HG03066 (cell line): Measurements from ENCODE around the gene CADM1.

Experiments
- ATAC-seq: cut with Tn5 transposase; IDR thresholded peaks from one replicate; pipeline ENCODE4 v1.9.1; 2021; ENCODE audit warnings: low read depth; ENCODE audit not compliant: unreplicated experiment

Gene CADM1

DNA sequence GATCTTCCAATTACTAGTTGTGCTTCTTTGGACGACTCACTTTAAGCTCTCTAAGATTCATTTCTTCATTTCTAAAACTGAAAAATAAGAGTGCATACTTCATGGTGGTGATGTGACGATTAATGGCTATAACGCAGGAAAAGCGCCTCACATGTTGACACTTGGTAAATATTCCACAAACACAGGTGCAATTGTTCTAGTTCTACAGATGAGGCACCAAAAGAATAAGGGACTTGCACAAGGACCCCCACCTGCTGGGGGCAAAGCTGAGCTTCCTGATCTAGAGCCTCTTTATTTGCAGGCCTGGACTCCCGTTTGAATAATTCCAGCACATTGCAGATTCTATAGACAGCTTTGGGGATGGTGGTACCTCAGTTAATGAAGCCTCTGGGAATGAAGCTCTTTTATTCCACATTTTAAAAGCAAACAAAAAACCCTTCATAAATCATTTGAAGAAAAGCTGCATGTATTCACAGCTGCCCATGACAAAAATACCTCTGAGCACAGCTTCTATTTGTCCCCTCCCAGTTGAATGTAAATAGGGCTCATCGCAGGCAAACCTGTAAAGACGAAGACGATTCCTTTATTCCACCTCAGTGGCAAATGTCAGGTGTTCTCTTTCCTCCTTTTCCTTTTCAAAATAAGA, 14.9 kb upstream of the CADM1 start:
- ATAC-seq: no peak

DNA sequence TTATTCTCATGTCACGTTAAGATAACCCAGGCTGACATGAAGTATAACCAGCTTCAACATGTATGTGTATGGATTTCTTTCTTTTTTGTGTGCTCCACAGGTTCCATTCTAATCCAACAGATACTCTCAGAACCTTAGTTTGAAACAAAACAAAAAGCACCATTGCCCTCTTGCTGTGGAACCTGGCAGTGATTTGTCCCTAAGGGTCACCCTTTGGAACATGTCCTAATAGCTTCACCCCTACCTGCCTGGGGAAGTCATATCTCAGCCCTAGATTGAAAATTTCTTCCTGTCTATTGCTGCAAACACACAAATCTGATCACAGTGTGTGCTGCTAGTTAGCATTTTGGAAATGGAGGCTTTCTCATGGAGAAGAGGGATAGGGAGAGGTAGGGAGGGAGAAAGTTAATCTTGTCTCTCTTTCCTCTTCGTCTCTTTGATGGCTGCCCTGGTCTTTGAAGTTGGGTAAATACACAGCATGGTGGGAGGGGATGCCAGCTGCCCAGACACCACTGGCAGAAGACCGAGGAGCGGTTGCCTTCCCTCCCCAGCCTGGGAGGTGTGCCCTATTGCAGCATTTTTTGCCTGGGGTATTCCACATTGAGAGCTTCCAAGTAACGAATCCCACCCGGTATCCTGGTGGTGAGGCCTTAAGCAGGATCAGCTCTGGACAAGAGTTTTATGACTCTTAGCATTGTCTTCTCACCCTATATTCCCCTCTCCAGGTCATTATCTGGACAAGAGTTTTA, 11.6 kb upstream of the CADM1 start:
- ATAC-seq: no peak

DNA sequence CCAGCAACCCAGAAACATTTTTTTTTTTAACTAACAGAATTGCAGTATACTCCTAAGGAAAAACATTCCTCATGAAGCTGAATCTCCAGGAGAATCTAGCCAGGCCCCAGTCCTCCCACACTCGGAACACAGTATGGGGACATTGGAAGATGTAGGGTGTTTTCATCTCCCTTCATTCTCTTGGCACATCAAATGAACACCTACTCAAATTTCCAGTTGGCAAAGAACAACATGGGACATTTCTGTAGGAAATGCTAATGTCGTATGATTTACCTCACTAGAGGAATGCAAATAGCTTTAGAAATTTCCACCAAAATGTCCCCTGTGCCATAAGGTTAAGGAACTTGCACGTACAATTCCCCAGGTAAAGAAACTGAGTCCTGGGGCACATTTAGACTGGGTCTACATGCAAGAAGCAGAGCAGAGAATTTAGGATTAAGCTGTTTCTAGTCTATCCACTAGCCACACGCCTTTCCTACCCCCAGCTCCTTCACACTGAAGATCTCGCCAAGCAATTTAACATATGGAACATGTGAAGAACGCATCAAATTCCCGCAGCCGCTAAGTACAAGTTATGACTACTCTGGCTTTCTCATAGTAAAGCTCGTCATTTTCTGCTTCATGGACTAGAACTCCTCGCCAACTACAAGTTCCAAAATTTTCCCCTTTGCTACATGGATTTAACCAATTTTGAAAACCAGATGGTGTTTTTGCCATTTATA, 2.9 kb upstream of the CADM1 start:
- no peak for ATAC-seq

DNA sequence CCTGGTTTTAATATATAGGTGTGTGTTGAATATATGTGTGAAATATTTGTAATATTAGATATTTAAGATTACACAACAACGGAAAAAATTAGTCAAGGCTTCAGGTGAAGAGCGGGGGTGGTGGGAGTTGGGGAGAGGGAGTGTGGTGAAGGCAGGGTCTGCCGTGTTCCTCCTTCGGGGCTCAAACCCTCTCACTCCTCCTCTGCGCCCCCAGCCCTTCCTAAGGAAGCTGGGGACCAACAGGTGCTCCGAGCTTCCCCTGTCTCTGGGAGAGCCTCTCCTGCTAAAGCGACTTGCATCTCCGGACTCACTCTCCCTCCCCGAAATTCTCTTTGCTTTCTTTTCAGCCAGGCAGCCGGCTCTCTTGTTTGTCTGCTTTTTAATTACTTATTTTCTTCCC, 960 bp upstream of the CADM1 start:
- no peak for ATAC-seq

DNA sequence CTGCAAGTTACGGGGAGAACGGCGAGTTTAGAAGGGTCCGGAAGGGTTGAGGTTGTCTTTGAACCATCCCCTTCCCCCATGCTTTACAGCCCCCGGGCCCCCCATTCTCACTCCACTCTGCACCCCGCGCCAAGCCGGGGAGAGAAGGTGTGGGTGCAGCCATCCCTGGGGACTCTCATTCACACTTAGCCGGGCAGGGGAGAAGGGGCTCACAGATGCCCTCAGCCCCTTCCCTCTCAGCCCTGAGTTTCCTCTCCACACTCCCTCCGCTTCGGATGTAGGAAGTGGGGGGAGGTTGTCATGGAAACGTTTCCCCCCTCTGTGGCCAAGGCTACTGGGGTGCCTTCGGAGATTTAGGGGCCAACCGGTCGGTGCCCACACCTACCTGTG, 334 bp downstream of the CADM1 start:
- ATAC-seq: no peak

DNA sequence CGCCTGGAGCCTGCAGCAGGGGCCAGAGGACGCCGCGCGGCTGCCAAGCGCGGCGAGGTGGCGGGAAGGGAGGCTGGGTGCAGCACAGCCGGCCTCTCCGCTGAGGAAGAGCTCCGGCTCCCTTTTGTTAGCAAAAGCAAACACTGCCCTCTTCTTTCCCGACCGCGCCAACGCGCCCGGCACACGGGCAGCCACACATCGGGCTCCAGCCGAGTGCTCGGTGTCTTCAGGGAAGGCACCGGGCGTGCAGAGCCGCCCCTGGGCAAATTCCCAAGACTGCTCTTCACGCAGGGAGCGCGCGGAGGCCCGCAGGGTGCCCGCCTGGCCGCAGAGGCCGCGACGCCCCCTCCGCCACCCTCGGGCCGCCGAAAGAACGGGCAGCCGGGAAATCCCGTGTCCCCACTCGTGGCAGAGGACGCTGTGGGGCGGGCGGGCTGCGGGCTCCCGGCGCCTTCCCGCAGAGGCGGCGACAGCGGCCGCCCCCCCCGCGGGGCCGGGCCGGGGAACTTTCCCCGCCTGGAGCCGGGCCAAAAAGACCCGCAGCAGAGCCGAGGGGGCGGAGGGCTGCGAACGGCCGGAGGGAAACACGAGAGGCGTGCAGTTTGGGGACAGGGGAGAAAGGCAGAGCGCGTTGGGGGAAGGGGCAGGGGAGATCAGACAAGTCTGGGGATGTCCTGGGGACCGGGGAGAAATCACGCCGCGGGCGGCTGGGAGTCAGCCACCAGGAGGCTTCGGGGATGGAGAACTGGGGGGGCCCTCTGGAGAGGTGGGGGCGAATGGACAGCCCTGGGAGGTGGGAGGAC, 931 bp downstream of the CADM1 start:
- ATAC-seq: no peak

DNA sequence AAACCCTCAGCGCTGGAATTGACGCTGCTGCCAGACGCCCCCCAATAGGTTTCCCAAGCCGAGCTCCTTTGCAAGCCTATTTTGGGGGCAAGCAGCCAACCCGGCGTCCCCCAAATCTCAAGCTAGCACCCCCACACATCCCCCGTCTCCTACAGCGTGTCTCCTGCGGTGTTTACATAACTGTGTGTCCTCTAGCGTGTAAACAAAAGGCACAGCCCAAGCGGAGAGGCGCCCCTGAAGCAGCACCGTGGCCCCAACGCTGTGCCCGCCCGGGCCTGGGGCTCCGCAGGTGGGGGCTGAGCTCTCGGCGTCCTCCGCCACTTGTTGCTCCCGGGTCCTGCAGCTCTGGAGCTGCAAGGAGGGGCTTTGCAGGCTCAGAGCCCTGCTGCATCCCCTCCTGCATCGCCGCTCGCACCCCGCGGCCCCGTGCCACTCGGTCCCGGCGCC, 1.6 kb downstream of the CADM1 start:
- ATAC-seq: no peak

DNA sequence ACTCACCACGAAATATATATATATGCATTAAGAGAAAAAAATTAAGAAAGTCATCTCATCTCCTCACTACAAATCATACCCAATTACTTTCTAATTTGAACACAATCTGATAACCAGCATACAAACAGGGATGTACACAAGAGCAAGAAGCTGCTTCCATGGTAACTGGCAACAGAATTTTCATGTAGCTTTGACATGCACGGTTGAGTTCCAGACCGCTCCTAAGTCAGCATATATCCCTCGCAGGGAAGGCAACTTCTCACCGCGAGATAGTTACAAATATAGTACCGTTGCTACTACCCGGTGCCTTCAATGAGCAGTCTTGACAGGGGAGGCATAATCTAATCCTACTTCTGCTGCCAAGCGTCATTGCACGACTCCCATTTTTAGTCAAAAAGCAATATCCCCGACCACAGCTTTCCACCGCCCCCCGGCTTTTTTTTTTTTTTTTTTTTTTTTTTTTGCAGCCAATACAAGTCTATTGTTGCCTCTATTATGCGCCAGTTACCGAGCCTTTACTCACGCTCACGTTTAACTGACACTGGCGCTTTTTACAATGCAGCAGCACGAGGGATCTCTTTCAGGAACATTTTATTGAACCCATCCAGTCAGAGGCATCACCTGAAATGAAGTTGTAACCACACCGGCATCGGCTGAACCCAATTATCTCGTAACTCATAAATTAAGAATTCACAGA, 2.2 kb downstream of the CADM1 start:
- no peak for ATAC-seq

DNA sequence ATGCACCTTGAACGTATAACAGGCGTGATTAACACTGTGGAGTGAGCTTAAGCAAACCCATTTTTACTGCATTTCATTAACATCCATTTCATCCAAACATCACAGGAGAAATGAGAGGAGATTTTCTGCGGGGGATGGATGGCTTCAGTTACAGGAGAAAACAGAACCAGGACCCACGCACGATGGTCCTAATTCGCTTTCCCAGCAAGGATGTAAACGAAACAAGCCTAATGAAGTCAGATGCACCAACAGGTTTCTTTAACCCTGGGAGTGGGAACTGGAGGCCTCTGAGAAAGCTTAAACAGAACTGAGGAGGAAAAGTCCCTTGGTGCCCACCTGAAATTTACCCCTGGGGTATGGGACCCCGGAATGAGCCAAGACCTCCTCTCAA, 2.7 kb downstream of the CADM1 start:
- no peak for ATAC-seq

DNA sequence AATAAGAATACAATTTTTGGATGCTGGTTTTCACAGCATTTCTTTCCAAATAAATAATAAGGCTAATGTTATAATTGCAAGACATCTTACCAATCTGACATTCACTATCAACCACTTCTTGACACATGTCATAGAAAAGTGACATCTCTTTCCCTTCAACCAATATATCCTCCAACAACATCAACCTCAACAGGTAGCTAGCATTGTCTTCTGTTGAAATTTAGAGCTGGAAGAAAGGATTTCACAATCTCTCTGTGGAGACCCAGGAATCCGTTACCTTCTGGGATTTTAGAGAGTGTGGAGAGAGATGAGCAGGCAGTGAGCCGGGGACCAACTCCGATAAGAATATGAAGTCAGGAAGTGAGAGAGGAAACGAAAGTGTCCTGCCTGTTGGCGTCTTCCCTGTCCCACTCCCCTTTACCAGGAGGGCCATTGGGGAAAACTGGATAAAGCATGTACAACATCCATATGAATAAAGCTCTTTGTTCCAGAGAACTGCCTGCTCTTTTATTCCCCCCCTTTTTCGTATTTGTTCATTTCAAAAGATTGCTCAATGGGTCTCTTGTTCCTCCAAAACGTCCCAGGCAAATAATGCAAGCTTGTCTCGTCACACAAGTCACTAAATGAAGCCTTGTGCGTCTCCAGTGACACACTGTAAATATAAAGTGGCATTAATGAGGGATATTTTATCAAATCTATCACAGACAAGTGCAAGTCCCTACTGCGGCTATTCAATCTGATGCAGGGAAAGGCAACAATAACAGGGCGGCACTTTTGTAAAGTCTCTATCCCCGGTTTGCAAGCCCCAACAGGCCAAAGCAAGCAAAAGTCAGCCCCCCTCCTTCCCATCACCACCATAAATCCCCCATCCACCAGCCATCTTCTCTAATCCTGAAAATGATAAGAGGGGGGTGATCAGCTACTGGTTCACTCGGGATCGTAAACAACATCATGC, 3.4 kb downstream of the CADM1 start:
- no peak for ATAC-seq

DNA sequence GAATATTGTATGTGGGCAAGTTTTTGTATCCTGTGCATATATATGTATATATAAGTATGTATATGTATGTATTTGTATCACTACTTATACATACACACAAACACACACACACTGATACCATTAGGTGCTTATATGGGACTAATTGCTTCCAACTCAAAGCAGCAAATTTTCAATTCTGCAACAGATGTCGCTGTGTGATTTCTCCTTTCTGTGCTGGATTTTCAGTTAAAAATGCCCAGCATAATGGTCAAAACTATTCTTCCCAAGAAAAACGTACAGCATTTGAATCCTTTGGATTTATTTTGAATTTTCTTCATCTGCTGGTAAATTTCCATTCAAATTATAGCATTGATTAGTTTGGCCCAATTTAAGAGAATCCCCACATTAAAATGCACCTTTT, 4.3 kb downstream of the CADM1 start:
- no peak for ATAC-seq

DNA sequence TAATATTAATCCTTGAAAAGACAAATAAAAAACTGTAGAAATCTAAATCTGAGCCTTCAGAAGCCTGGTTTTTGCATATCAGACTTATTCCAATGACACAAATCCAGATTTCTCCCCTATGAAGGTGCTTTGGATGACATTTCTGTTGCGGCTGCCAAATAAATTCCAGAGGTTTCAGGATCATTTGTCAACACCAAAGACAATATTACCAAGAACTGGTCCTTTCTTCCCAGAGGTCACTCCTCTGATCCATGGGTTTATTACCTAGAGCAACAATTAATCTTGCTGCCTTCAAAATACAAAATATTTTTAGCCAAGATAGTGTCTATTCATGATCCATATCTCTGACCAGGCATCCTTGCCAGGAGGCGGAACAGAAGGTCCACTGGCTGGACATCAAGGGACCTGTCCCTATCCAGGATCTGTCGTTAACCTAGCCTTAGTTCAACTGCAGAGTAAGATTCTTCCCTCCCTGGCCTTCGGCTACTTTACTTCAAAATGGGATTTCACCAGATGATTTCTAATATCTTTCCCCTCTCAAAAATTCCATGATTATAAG, 4.9 kb downstream of the CADM1 start:
- no peak for ATAC-seq

DNA sequence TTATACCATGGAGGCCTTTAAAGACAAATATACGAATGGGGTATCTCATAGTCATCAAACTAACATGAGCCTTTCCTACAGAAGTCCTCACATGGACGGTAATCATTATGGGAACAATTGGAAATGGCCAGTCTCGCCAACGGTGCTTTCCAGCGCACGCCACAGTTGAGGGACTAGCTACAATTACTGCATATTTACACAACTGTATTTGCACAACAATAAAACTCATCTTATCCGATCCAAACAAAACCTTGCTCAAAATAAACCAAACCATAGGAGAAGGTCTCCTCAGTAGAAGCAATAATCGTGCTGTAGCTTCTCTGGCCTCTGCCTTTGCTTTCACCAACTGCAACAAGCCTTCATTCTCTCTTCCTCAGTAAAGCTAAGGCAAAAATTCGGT, 5.9 kb downstream of the CADM1 start:
- no peak for ATAC-seq

DNA sequence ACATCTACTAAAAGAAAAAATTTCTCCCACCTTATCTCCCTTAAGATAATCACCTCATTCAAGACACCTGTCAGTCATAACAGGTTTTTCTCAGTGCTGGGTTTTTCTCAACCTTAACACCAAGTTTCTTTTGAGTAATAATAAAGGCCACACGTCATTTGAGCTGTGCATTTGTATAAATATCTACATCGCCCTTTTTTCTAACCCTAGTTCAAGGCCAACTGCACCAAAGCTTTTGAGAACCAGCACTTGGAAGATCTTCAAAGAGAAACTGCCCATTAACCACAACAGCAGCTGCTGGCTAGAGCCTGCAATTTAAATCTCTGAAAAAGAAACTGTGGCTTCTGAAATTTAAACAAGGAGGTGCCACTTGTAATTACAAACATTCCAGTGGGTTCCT, 6.9 kb downstream of the CADM1 start:
- no peak for ATAC-seq

DNA sequence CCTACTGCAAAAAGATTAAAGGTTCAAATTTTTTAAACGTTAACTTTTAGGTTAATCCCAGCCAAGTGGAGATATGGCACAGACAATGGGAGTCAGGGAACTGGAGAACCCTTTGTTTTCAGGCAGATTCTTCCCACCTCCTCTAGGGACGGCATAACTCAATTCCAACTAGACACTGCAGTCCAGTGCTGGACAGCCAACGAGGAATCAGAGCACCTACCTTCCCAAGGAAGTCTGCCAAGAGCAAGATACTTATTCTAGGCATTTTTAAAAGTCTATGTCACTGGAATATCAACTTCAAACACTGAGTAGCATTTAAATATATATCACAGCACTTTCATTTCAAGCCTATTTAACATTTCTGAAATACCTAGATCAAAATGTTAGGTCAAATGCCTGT, 7.3 kb downstream of the CADM1 start:
- no peak for ATAC-seq

DNA sequence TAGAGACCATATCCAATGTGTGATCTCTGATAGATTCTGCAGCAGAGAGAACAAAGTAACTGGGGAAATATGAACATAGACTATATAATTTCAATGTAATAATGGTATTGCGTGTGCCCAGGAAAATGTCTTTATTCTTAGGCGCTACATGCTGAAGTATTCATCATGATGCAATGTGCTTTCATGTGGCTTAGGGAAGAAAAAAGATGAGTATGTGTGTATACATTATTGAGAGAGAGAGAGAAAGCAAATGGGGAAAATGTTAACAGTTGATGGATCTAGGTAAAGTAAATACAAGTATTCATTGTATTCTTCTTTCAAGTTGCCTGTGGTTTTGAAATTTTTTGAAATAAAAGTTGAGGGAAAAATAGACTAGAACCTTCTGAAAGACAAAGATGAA, 10.3 kb downstream of the CADM1 start:
- ATAC-seq: no peak

DNA sequence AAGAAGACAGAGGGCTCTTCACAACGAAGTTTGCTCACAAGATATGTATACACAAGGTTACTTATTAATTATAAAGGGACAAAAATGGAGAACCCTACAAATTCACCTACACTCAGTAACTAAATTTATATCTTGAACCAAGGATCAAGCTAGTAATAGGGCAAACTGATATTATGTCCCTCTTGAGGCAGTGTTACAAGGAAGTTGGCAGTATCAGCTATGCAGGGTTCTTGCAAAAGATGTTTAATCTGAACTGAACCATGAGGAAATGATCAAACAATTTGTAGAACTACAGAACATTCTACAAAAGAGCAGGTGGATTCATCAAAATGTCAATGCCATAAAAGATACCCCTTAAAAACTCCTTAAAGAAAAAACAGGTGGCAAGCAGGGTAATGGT, 10.7 kb downstream of the CADM1 start:
- no peak for ATAC-seq

DNA sequence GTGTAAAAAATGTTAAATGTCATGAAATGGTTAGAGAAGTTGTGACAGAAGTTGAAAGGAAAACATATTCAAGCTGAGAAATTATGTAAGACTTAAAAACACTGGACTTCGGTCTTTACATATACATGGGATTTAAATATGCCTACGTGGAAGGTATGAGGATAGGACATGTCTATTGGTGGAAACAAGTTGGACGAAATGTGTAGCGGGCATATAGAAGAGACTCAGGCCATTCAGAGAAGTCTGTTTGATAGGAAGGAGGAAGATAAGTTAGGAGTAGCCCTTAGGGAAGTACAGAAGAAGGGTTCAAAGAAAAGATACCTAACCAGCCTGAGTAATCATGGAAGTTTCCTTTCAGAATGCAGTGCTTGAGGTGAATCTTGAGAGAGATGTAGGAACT, 14.7 kb downstream of the CADM1 start:
- no peak for ATAC-seq

DNA sequence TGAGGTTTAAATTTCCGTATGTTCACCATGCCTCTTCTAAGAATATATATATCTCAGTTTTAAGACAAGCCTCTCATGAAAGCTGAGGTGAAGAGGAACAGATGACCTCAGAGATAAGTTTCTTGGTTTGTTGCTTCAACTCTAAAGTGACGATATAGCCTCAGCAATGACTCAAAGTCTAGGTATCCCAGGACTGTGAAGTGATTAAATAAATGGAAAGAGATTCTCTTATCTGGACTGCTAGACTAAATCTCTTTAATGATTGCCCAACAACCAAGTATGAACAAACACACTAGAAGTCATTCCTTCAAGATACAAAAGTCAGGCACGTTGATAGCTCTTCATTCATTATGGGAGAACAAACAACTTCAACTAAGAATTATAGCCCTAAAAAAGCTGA, 15.3 kb downstream of the CADM1 start:
- ATAC-seq: no peak
